GM20431 (cell line): ENCODE data around the gene ICA1.

ENCODE experiments used
- in situ Hi-C: fragments of 300-500 bp; cut with MseI, MboI; formaldehyde crosslinking; loops from one replicate; pipeline ENCODE4 v1.15.0; 2020; ENCODE audit warnings: low sequenced_read_pairs; ENCODE audit not compliant: unreplicated experiment

Gene ICA1

GRCh38 chr7:8172372-8173354 lies 89.3 kb downstream of the ICA1 start:
- in situ Hi-C loops, result no loop called here

GRCh38 chr7:8169171-8169570 lies 92.8 kb downstream of the ICA1 start:
- in situ Hi-C loops, result no loop called here

GRCh38 chr7:8168336-8168735 lies 93.6 kb downstream of the ICA1 start:
- in situ Hi-C loops, result no loop called here

GRCh38 chr7:8165150-8165549 lies 96.8 kb downstream of the ICA1 start:
- in situ Hi-C loops, result no loop called here

GRCh38 chr7:8162181-8162580 lies 99.8 kb downstream of the ICA1 start:
- in situ Hi-C loops, result no loop called here

- in situ Hi-C loops, result no loop called here
These were observed 100.6 kb downstream of the ICA1 start for GRCh38 chr7:8161364-8161828.

- in situ Hi-C loops, result no loop called here
These were observed 101.1 kb downstream of the ICA1 start for GRCh38 chr7:8160779-8161345.

GRCh38 chr7:8160250-8160649 lies 101.7 kb downstream of the ICA1 start:
- in situ Hi-C loops, result no loop called here

GRCh38 chr7:8159595-8159994 lies 102.4 kb downstream of the ICA1 start:
- in situ Hi-C loops, result no loop called here

GRCh38 chr7:8157296-8157695 lies 104.7 kb downstream of the ICA1 start:
- in situ Hi-C loops, result no loop called here

- in situ Hi-C loops, result no loop called here
These were observed 106.1 kb downstream of the ICA1 start for GRCh38 chr7:8155836-8156235.

GRCh38 chr7:8154272-8154671 lies 107.7 kb downstream of the ICA1 start:
- in situ Hi-C loops, result no loop called here

GRCh38 chr7:8152489-8153192 lies 109.3 kb downstream of the ICA1 start:
- in situ Hi-C loops, result no loop called here

GRCh38 chr7:8151161-8151725 lies 110.7 kb downstream of the ICA1 start:
- in situ Hi-C loops, result no loop called here

GRCh38 chr7:8149222-8149621 lies 112.7 kb downstream of the ICA1 start:
- in situ Hi-C loops, result no loop called here

GRCh38 chr7:8147760-8148463 lies 114.1 kb downstream of the ICA1 start:
- in situ Hi-C loops, result no loop called here

GRCh38 chr7:8146788-8147413 lies 115.1 kb downstream of the ICA1 start:
- in situ Hi-C loops, result no loop called here

- in situ Hi-C loops, result no loop called here
These were observed 115.7 kb downstream of the ICA1 start for GRCh38 chr7:8146106-8146787.

GRCh38 chr7:8144856-8145255 lies 117.1 kb downstream of the ICA1 start:
- in situ Hi-C loops, result no loop called here
